DND-41 (cell line): ENCODE results near the gene PCBP1.

ENCODE experiments used
- ATAC-seq: fragments of 200-7000 bp; cut with Tn5 transposase; 3 replicates; pipeline ENCODE4 v1.9.1; 2021; ENCODE audit warnings: low read depth; ENCODE audit not compliant: insufficient read depth
- DNase-seq: peaks from one replicate; pipeline ENCODE4 v3.0.0-alpha.2; 2020
- H2AFZ ChIP-seq: 2 replicates; pipeline ENCODE4 v1.6.0; 2012; ENCODE audit warnings: low read depth, low read length
- H3K27ac ChIP-seq: 2 replicates; pipeline ENCODE4 v1.5.1; 2012; ENCODE audit warnings: low read length, inconsistent platforms
- H3K27me3 ChIP-seq: fragments of 200-600 bp; sonication (generic); 2 replicates; pipeline ENCODE4 v1.6.0; 2012; ENCODE audit warnings: low read length, mild to moderate bottlenecking, inconsistent platforms; ENCODE audit not compliant: insufficient read depth, poor library complexity
- H3K36me3 ChIP-seq: 2 replicates; pipeline ENCODE4 v1.5.1; 2012; ENCODE audit warnings: low read length, inconsistent platforms; ENCODE audit not compliant: insufficient read depth
- H3K4me1 ChIP-seq: 2 replicates; pipeline ENCODE4 v1.5.1; 2012; ENCODE audit warnings: mild to moderate bottlenecking, low read length; ENCODE audit not compliant: insufficient read depth
- H3K4me2 ChIP-seq: 2 replicates; pipeline ENCODE4 v1.6.0; 2012; ENCODE audit warnings: mild to moderate bottlenecking, moderate library complexity, low read length, inconsistent platforms; ENCODE audit not compliant: insufficient read depth
- H3K4me3 ChIP-seq, 2 experiments: fragments of 200-600 bp in 1 of 2; shearing (Covaris generic) in 1 of 2; 2 replicates each; pipeline ENCODE4 v1.5.1; 2012 to 2016; ENCODE audit warnings: inconsistent platforms in 2 of 2, low read length in 2 of 2, mild to moderate bottlenecking in 2 of 2, low read depth in 1 of 2, moderate library complexity in 1 of 2
- H3K79me2 ChIP-seq: 2 replicates; pipeline ENCODE4 v1.6.0; 2012; ENCODE audit warnings: low read length, inconsistent platforms; ENCODE audit not compliant: insufficient read depth
- H3K9ac ChIP-seq: 2 replicates; pipeline ENCODE4 v1.6.0; 2012; ENCODE audit warnings: low read depth, mild to moderate bottlenecking, inconsistent platforms, low read length, moderate library complexity
- H3K9me3 ChIP-seq: 2 replicates; pipeline ENCODE4 v1.5.1; 2012; ENCODE audit warnings: low read length, moderate library complexity, mild to moderate bottlenecking, inconsistent platforms; ENCODE audit not compliant: insufficient read depth, severe bottlenecking
- H4K20me1 ChIP-seq: 2 replicates; pipeline ENCODE4 v1.6.0; 2012; ENCODE audit warnings: low read length; ENCODE audit not compliant: insufficient read depth
- EZH2 ChIP-seq: IDR thresholded peaks from 3 replicates; pipeline ENCODE4 v1.6.1; 2012; ENCODE audit warnings: borderline replicate concordance, low read depth, mild to moderate bottlenecking, moderate library complexity, low read length, inconsistent platforms; ENCODE audit not compliant: severe bottlenecking
- TF ChIP-seq, protein P1 (sequence below): IDR thresholded peaks from 2 replicates; pipeline ENCODE4 v1.5.1; 2012; ENCODE audit warnings: borderline replicate concordance, low read length, moderate library complexity, mild to moderate bottlenecking; ENCODE audit not compliant: poor library complexity, severe bottlenecking; ENCODE audit errors: extremely low read depth

Gene PCBP1

DNA sequence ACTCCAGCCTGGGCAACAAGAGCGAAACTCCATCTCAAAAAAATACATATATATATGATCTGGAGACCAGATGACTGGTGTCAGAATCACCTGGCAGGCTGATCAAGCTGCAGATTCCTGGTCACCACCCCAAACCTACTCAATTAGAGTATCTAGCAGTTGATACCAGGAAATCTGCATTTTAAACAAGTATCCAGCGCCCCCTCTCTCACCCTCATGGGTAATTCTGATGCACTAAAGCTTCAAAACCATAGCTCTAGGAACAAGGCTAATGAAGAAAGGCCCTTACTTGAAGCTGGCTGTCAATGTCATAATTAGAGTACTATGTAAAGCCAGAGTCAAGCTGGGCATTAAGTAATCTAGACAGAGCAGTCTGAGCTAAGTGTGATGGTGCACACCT is 25.0 kb upstream of the PCBP1 start:
- DNase-seq (no peak), ATAC-seq (peak; percentile 12; the same call in 1 of the 3 replicates)
- Histone ChIP-seq H3K9me3 (no peaks in the 10 kb centered on the region), H3K4me2 (no peak overlapping the region), H2AFZ (no peak overlapping the region), H3K4me3 (no peak overlapping the region), H3K36me3 (peaks cover 77% of the 10 kb centered on the region), H3K9ac (no peak overlapping the region), H3K27me3 (no peaks in the 10 kb centered on the region), H3K27ac (no peak overlapping the region), H3K79me2 (peaks cover 19% of the 10 kb centered on the region), H4K20me1 (no peaks in the 10 kb centered on the region), H3K4me1 (no peaks in the 10 kb centered on the region)
- TF ChIP-seq, protein P1, sequence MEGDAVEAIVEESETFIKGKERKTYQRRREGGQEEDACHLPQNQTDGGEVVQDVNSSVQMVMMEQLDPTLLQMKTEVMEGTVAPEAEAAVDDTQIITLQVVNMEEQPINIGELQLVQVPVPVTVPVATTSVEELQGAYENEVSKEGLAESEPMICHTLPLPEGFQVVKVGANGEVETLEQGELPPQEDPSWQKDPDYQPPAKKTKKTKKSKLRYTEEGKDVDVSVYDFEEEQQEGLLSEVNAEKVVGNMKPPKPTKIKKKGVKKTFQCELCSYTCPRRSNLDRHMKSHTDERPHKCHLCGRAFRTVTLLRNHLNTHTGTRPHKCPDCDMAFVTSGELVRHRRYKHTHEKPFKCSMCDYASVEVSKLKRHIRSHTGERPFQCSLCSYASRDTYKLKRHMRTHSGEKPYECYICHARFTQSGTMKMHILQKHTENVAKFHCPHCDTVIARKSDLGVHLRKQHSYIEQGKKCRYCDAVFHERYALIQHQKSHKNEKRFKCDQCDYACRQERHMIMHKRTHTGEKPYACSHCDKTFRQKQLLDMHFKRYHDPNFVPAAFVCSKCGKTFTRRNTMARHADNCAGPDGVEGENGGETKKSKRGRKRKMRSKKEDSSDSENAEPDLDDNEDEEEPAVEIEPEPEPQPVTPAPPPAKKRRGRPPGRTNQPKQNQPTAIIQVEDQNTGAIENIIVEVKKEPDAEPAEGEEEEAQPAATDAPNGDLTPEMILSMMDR: peak; percentile 29
- no peak for TF ChIP-seq EZH2

DNA sequence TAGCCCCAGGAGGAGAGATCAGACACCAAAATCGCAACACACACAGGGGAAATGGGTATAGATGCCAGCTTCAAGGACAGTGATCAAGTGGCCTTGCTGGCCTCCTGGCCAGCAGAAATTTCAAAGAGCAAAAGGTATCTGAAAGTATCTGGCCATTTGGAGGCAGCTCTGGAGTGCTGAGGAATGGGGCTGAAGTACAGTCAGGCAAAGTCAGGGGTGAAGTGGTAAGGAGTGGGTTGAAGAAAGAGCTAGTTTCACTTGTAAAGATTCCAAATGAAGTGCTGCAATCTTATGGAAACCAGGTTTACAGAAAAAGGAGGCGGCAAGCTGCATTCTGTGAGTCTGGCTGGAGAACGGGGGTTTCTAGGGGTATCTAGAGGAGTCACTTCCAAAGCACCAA is 19.2 kb upstream of the PCBP1 start:
- H3K9ac ChIP-seq: no peak overlapping the region
- DNase-seq (no peak), ATAC-seq (no peak)
- H3K27ac ChIP-seq: no peak overlapping the region
- H3K36me3 ChIP-seq: peaks cover 70% of the 10 kb centered on the region
- H3K27me3 ChIP-seq: no peaks in the 10 kb centered on the region
- peaks cover 13% of the 10 kb centered on the region for H3K4me1 ChIP-seq
- TF ChIP-seq, protein P1: no peak
- TF ChIP-seq EZH2: no peak
- H3K9me3 ChIP-seq: no peaks in the 10 kb centered on the region
- no peaks in the 10 kb centered on the region for H4K20me1 ChIP-seq
- H3K4me2 ChIP-seq: no peak overlapping the region
- no peak overlapping the region for H2AFZ ChIP-seq
- H3K79me2 ChIP-seq: peaks cover 24% of the 10 kb centered on the region
- H3K4me3 ChIP-seq: no peak overlapping the region

DNA sequence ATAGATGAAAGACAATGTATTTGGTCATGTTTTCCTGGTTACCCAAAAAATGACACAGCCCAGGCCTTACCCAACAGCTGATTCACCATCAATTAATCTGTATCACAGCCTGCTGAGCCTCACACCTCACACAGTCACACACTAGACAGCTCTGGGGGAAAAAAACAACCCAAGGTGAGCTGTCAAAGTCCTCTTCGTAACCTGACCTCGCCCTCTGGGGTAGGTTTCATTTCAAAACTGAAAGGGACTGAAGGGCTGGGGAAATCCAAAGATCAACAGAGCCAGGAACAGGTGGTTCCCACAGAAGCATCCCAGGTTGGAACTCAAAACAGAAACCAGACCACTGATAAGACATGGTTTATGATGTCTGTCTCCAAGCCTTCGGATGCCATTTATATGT is 18.2 kb upstream of the PCBP1 start:
- no peaks in the 10 kb centered on the region for H3K27me3 ChIP-seq
- H4K20me1 ChIP-seq: no peaks in the 10 kb centered on the region
- no peak for TF ChIP-seq EZH2
- TF ChIP-seq, protein P1: no peak
- no peak overlapping the region for H2AFZ ChIP-seq
- no peak overlapping the region; the same call in 1 of the 2 replicates for H3K27ac ChIP-seq
- H3K9ac ChIP-seq: no peak overlapping the region
- no peaks in the 10 kb centered on the region for H3K9me3 ChIP-seq
- H3K36me3 ChIP-seq: peaks cover 66% of the 10 kb centered on the region
- H3K4me1 ChIP-seq: peaks cover 13% of the 10 kb centered on the region
- H3K79me2 ChIP-seq: peaks cover 24% of the 10 kb centered on the region
- DNase-seq: no peak
- ATAC-seq: no peak
- H3K4me3 ChIP-seq: no peak overlapping the region
- no peak overlapping the region for H3K4me2 ChIP-seq
